HG03521 (cell line): Measurements from ENCODE around the gene NOD2.

ENCODE experiments used
- ATAC-seq: cut with Tn5 transposase; IDR thresholded peaks from one replicate; pipeline ENCODE4 v1.9.1; 2021; ENCODE audit warnings: mild to moderate bottlenecking, moderate library complexity; ENCODE audit not compliant: unreplicated experiment

The NOD2 gene

GRCh38 chr16:50690177-50690576, 3.2 kb upstream of the NOD2 start:
- ATAC-seq = no peak

GRCh38 chr16:50692644-50692998, 785 bp upstream of the NOD2 start:
- ATAC-seq = no peak

- ATAC-seq = no peak
These were observed 800 bp downstream of the NOD2 start for GRCh38 chr16:50694206-50694605.

- no peak for ATAC-seq
These were observed 1.9 kb downstream of the NOD2 start for GRCh38 chr16:50695017-50696000.

- no peak for ATAC-seq
These were observed 2.7 kb downstream of the NOD2 start for GRCh38 chr16:50696126-50696525.

- ATAC-seq = peak; percentile 49
These were observed 3.4 kb downstream of the NOD2 start for GRCh38 chr16:50696575-50697420.

GRCh38 chr16:50697421-50697715, 4.0 kb downstream of the NOD2 start:
- no peak for ATAC-seq

- ATAC-seq = peak; percentile 34
These were observed 4.7 kb downstream of the NOD2 start for GRCh38 chr16:50697881-50698767.

- ATAC-seq = no peak
These were observed 6.1 kb downstream of the NOD2 start for GRCh38 chr16:50699326-50700159.

GRCh38 chr16:50702725-50703124, 9.3 kb downstream of the NOD2 start:
- ATAC-seq = no peak

- ATAC-seq = no peak
These were observed 10.8 kb downstream of the NOD2 start for GRCh38 chr16:50704245-50704644.

- ATAC-seq = no peak
These were observed 12.2 kb downstream of the NOD2 start for GRCh38 chr16:50705436-50706110.

GRCh38 chr16:50706250-50706649, 12.8 kb downstream of the NOD2 start:
- no peak for ATAC-seq

GRCh38 chr16:50708373-50709060, 15.1 kb downstream of the NOD2 start:
- ATAC-seq = no peak

- no peak for ATAC-seq
These were observed 15.8 kb downstream of the NOD2 start for GRCh38 chr16:50709061-50709684.

- ATAC-seq = no peak
These were observed 16.6 kb downstream of the NOD2 start for GRCh38 chr16:50709980-50710379.

- ATAC-seq = no peak
These were observed 17.6 kb downstream of the NOD2 start for GRCh38 chr16:50711040-50711439.

GRCh38 chr16:50711862-50712559, 18.6 kb downstream of the NOD2 start:
- ATAC-seq = no peak
